Measurements from ENCODE around the gene EEF1AKMT4.
A peak's percentile ranks its signal among the peaks of the same experiment; 100 is the strongest.

DNA sequence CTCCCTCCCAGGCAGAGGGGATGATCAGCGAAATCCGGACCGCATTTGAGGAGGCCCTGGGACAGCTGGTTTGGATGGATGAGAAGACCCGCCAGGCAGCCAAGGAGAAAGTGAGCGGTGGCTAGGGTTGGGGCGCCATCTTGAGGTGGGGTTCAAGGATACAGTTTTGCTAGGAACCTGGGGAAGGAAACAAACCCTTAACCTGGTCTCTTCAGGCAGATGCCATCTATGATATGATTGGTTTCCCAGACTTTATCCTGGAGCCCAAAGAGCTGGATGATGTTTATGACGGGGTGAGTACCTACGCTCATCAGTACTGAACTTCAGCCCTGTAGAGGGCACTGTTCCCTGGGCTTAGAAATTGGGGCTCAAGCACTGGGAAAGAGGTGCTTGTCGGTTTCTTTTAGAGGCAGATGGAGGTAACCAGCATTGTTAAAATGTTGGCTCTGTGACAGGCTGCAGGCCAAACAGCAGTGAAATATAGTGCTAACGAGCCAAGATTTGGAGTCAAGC is 40.0 kb downstream of the EEF1AKMT4 start:
- TF ChIP-seq JUN (IDR thresholded peaks at IDR 0.05) = no peak
- TF ChIP-seq, protein P1, sequence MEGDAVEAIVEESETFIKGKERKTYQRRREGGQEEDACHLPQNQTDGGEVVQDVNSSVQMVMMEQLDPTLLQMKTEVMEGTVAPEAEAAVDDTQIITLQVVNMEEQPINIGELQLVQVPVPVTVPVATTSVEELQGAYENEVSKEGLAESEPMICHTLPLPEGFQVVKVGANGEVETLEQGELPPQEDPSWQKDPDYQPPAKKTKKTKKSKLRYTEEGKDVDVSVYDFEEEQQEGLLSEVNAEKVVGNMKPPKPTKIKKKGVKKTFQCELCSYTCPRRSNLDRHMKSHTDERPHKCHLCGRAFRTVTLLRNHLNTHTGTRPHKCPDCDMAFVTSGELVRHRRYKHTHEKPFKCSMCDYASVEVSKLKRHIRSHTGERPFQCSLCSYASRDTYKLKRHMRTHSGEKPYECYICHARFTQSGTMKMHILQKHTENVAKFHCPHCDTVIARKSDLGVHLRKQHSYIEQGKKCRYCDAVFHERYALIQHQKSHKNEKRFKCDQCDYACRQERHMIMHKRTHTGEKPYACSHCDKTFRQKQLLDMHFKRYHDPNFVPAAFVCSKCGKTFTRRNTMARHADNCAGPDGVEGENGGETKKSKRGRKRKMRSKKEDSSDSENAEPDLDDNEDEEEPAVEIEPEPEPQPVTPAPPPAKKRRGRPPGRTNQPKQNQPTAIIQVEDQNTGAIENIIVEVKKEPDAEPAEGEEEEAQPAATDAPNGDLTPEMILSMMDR (IDR thresholded peaks at IDR 0.05) = peak; percentile 71
